GM12874 (cell line): ENCODE results near the gene AKR1C1.
"Not testable (repeated sequence)": the region's sequence is repeated elsewhere in the genome, so short reads cannot be mapped to it uniquely, and the experiment has no call there.

Experiments
- CTCF ChIP-seq: IDR thresholded peaks from 2 replicates; pipeline ENCODE4 v1.5.1; 2011; ENCODE audit warnings: low read depth, mild to moderate bottlenecking, control low read depth, low read length, moderate library complexity; ENCODE audit not compliant: insufficient read depth

AKR1C1 gene

DNA sequence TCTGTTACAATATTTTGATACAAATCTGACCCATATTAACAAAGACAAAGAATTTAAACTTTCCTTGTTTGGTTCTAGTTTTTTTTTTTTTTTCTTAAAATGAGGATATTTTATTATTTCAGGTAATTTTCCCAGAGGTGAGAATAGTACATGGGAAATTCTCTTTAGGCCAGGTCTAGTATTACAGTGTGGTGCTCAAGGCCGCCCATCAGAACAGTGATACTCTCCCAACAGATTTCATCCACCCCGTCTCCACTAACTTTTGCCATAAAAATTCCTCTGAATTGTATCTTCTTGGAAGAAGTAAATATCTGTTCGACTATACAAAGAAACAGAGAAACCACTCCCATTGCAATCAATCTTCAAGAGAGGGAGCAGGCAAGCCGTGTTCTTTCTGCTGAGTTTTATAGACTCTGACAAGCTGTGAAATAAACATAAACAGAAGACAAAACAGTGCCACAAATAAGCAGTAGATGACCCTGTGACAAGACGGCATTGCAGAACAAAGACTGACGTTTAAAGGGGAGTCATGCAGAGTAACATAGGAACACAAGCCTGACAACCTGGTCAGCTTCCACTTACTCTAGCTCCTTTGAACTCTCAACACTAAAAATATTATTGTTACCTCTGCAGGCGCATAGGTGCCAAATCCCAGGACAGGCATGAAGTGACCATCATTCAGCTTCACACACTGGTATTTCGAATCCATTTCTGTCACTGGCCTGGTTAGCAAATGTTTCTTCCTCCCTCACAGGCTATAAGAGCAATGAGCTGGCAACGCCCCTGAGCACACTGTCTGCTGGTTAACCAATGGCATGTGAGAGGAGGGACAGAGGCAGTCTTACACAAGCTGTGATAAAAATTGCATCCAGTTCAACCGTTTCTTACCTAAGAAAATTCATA is 40.2 kb downstream of the AKR1C1 start, which contains the start of gene AKR1C2:
AKR1C2 (minus strand) TSS at position 731 of the 903 bp plus-strand sequence; CDS start at position 709, 22 bp downstream.
- TF ChIP-seq CTCF: not testable (repeated sequence)

DNA sequence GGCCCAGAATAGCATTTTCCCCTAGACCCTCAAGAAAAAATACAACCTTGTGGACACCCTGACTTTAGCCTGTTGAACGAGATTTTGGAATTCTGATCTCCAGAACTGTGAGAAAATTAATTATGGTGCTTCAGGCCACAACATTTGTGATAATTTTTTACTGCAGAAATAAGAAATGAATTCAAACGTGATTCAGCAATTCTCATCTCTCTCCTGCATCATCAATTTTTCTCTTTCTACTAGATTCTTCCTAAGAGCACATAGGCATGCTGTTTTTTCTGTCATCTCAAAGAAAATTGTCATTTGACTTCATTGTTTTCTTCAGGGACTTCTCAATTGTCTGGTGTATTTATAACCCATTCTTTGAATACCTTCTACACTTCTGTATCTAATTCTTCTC is 49.4 kb downstream of the AKR1C1 start:
- TF ChIP-seq CTCF: no peak

DNA sequence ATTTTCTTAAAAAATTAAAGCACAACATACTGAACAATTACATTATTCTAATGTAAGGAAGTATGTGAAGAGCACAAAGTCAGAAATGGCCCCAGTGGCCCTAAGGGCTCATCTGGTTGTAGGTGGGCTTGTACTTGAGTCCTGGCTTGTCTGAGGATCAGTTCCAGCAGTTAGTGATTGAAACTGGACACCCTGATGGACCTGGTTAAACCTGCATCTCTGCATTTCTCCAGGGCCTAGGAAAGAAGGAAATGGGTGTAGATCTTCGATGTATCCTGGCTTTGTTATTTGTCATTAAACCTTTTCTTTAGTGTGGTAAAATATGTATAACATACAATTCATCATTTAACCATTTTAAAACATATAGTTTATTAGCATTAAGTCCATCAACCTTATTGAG is 50.2 kb downstream of the AKR1C1 start:
- TF ChIP-seq CTCF: no peak

GRCh38 chr10:5014936-5015335 is 51.7 kb downstream of the AKR1C1 start:
- TF ChIP-seq CTCF: no peak

GRCh38 chr10:5018134-5018533 is 54.9 kb downstream of the AKR1C1 start:
- no peak for TF ChIP-seq CTCF

GRCh38 chr10:5023177-5023805 is 60.1 kb downstream of the AKR1C1 start:
- no peak for TF ChIP-seq CTCF

DNA sequence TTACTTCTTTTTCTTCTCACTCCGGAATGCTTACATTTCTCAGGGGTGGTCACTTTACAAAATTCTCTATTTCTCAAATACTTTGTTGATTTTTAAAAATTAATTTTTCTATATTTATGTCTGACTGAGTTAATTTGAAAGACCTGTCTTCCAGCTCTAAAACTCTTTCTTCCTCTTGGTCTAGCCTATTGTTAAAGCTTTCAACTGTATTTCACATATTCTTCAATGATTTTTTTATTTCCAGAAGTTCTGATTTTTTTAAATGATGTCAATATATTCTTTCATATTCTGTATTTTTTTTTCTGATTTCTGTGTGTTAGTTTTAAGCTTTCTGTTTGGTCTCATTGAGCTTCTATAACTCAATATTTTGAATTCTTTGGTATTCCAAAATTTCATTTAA is 67.8 kb downstream of the AKR1C1 start:
- no peak for TF ChIP-seq CTCF
